Stimulated activated CD4-positive, alpha-beta T cell treated with anti-CD3 and anti-CD28 coated beads, Interleukin-15, amount 100 ng/mL, for 48 hours (primary cell): ENCODE data around the gene INPP5A.
"Not testable (repeated sequence)": the region's sequence is repeated elsewhere in the genome, so short reads cannot be mapped to it uniquely, and the experiment has no call there.

Experiments
- DNase-seq, 2 donors: peaks; one replicate each; pipeline ENCODE4 v3.0.0-alpha.2; 2020; ENCODE audit warnings: low read depth in 2 of 2

The INPP5A gene

DNA sequence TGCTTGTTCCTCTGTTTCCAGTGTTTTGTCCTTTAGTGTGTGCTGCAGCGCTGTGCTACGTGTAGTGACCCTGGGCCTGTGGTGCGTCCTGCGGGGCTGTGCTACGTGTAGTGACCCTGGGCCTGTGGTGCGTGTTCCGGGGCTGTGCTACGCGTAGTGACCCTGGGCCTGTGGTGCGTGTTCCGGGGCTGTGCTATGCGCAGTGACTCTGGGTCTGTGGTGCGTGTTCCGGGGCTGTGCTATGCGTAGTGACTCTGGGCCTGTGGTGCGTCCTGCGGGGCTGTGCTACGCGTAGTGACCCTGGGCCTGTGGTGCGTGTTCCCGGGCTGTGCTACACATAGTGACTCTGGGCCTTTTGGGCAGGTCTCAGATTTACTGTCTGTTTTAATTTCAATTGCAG is 60.1 kb downstream of the INPP5A start:
- no peak for DNase-seq

DNA sequence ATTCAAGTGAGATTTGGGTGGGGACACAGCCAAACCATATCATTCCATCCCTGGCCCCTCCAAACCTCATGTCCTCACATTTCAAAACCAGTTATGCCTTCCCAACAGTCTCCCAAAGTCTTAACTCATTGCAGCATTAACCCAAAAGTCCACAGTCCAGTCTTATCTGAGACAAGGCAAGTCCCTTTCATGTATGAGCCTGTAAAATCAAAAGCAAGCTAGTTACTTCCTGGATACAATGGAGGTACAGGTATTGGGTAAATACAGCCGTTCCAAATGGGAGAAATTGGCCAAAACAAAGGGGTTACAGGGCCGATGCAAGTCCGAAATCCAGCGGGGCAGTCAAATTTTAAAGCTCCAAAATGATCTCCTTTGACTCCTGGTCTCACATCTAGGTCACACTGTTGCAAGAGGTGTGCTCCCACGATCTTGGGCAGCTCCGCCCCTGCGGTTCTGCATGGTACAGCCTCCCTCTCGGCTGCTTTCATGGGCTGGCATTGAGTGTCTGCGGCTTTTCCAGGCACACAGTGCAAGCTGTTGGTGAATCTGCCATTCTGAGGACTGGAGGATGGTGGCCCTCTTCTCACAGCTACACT is 61.5 kb downstream of the INPP5A start:
- not testable (repeated sequence) for DNase-seq

DNA sequence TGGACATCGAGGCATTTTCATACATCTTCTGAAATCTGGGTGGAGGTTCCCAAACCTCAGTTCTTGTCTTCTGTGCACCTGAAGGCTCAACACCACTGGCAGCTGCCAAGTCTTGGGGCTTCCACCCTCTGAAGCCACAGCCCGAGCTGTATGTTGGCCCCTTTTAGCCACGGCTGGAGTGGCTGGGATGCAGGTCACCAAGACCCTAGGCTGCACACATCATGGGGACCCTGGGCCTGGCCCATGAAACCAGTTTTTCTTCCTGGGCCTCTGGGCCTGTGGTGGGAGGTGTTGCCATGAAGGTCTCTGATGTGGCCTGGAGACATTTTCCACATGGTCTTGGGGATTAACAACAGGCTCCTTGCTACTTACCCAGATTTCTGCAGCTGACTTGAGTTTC is 62.1 kb downstream of the INPP5A start:
- DNase-seq = no peak

DNA sequence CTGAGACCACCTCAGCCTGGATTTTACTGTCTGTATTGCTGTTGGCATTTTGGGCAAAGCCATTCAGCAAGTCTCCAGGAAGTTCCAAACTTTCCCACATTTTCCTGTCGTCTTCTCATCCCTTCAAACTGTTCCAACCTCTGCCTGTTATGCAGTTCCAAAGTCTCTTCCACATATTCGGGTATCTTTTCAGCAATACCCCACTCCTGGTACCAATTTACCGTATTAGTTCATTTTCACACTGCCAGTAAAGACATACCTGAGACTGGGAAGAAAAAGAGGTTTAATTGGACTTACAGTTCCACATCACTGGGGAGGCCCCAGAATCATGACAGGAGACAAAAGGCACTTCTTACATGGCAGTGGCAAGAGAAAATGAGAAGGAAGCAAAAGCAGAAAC is 62.8 kb downstream of the INPP5A start:
- no peak for DNase-seq

DNA sequence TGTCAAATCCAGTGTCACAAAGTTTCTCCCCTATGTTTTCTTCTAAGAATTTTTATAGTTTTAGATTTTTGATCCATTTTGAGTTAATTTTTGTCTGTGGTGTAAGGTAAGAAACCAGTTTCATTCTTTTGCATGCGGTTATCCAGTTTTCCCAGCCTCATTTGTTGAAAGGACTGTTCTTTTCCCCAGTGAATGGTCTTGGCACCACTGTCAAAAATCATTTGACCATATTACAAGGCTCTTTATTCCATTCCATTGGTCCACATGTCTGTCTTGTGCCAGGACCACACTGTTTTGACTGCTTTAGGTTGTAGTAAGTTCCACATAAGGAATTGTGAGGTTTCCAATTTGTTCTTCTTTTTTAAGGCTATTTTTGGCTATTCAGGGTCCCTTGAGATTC is 64.0 kb downstream of the INPP5A start:
- no peak for DNase-seq

DNA sequence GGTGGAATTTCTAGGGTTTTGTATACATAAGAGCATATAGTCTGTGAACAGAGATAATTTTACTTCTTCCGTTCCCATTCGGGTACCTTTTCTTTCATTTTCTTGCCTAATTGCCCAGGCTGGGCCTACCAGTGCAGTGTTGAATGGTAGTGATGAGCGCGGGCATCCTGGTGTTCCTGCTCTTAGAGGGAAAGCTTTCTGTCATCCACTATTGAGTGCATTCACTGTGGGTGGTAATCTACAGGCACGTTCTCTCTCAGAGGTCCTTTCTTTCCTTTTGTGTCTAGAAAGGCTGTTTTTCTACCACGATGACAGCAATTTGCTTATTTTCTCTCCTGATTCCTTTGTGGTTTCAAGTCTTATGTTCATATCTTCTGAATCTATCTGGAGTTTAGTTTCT is 65.0 kb downstream of the INPP5A start:
- DNase-seq = no peak

DNA sequence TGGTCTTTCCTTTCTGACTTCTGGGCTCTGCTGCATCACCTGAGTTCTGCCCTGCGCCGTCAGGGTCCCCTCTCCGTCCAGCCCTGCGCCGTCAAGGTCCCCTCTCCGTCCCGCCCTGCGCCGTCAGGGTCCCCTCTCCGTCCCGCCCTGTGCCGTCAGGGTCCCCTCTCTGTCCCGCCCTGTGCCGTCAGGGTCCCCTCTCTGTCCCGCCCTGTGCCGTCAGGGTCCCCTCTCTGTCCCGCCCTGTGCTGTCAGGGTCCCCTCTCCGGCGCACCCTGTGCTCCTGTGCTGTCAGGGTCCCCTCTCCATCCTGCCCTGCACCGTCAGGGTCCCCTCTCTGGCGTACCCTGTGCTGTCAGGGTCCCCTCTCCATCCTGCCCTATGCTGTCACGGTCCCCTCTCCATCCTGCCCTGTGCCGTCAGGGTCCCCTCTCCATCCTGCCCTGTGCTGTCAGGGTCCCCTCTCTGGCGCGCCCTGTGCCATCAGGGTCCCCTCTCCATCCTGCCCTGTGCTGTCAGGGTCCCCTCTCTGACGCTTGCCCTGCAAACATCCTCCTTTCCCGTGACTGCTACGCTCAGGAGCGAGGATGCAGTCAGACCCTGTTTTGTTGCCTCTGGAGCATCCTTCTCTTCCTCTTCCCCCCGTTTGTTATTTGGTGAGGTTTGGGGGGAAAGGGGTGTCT is 66.4 kb downstream of the INPP5A start:
- no peak for DNase-seq

DNA sequence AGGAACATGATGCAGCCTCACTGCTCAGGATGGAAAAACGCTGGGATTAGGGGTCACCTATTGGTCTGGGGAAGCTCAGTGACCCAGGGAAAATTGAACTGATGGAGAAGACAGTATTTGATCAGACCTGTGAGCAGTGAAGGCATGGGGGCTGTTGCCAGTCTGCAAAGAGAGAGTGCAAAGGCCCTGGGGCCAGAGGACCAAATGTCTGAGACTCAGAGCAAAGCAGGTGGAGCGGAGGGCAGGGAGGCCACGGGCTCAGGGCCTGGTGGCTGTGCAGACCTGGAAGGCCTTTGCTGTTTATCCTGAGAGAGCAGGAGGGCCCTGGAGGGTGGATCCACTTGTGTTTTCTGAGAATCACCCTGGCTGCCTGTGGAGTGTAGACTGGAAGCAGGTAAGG is 67.1 kb downstream of the INPP5A start:
- no peak for DNase-seq

DNA sequence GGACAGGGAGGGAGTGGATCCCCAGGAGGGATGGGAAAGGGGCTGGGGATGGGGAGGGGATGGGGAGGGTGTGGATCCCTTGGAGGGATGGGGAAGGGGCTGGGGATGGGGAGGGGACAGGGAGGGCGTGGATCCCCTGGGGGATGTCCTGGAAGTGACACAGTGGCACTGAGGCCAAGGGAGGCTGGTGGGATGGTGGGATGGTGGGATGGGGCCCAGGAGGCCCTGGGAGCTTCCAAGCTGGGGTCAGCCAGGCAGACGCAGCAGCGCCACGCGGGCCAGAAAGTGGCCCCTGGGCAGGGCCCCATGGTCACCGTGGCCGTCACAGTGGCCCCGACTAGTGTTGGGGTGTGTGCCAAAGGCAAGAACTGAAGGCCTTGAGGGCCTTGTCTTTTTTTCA is 67.8 kb downstream of the INPP5A start:
- DNase-seq = no peak

DNA sequence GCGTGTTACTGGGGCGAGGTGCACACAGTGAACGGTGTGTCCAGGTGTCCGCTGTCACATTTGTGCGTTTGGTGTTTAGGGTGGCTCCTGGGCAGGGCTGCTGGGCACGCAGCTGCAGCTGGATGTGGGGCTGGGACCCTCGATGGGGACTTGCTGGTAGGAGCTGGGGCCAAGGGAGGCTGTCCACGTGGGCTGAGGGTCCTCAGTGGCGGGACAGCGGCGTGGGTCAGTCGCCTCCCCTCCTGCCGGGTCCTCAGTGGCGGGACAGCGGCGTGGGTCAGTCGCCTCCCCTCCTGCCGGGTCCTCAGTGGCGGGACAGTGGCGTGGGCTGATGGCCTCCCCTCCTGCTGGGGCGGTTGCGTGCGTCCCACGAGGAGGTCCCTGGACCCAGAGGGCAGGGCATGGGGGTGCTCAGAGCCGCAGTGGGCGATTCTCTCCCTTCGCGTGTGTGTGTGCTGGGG is 68.5 kb downstream of the INPP5A start:
- no peak for DNase-seq

DNA sequence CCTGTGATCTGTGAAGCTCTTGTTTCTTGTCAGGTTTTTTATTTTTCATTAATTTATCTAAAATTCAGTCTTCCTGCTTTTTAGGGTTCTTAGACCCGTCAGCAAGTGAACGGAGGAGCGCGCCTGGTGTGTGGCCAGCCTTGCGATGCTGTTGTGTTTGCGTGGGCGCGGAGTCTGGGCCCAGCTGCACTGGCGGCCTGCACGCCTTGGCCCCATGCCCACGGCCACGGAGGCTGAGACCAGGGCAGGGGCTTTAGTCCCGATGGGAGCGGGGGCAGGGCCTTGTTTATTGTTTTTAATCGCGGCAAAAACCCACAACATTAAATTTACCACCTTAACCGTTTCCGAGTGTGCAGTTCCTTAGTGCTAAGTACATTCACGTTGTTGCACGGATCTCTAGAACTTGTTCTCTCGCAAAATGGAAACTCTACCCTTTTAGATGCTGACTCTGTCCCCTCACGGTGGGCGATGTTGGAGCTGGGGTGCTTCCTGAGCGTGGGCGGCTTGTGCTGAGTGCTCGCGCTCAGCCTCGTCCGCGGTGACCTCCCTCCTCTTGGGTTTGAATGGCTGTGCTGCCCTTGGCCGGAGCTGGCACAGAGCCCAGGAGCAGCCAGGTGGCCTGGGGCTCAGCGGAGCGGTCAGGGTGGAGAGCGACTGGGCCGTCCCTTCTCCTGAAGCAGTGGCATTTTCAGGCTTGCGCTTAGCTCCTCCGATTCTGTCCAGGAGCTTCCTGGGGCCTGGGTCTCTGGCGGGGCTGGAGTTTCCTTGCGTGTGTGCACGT is 69.1 kb downstream of the INPP5A start:
- no peak for DNase-seq

DNA sequence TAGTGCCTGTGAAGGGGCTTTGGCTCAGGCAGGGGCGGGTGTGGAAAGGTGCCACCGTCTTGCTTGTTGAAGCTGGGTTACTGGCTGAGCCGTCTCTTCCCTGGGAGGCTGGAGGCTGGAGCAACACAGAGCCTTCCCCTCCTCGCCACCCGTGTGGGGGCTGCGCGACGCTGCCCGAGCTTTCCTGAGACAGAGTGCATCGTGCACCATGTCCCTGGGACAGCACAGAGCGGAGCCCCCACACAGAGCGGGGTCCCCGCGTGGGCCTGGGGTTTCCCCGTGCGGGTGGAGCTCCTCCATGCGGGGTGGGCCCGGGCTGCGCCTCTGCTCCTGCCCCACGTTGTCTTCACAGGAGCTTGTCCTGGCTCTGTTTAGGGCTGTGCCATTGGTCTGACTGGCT is 69.9 kb downstream of the INPP5A start:
- DNase-seq = no peak

DNA sequence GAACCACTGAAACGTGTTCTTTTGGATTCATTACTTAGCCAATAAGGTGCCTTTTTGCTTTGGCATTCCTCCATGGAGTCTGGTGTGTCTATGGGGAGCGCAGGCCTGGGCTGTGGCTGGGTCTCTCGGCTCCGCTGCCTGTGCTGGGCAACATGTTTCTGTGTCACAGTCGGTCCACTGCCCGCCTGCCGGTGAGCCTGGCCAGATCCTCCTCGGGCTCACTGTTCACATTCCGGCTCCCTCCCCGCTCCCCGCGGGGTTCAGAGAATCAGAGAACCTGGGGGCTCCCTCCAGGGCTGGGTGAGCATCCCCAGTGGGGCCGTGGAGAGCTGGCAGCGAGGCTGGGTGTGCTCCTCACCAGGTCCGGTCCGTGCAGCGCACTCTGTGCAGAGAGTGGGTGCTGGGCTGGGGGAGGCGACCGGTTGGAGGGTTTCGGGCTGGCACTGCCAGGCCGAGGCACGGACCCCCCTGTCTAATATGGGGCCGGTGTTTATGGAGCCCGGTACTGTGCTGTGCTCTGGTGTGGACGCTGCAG is 70.4 kb downstream of the INPP5A start:
- no peak for DNase-seq

DNA sequence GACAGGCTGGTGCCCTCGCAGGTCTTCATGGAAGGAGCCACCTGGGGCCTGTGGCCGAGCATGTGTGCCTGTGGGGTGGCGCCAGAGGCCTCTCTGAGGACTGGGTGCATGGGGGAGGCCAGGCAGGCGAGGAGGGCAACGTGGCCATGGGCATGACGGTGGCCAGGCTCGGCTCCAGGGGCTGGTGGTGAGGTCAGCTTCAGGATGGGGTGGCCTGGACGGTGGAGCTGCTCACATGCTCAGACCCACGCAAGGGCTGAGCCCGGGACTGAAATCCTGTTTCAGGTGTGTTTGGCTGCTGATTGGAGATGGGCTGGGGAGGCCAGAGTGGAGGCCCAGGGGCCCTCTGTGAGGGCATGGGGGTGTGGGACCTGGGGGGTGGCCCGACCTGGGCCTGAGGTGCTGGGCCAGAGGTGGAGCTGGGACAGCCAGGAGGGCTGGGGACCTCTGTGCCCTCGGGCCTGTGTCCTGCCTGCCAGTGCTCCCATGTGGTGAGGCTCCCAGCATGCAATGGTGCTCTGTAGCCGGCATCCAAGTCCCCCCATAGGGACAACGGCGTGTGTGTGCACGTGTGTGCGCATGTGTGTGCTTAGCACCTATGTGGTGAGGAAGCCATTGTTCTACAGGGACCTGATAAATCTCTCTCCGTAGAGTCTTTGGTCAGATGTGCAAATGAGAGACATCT is 71.1 kb downstream of the INPP5A start:
- no peak for DNase-seq

DNA sequence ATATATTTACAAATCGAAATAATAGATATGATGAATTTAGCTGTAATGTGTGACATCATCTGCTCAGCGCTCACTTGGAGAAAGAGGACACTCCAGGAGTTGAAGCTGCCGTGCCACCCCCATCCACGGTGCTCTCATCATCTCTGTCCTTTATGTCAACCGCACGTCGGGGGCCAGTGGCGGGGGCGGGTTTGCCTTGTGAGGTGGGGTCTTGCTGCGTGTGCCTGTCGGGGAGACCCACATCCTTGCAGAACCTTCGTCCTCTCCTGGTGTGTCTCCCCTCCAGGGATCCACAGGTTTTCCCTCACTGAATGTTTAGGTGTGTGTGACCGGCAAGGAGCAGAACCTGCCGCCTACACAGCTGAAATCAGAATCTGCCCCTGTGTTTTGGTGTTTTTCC is 71.6 kb downstream of the INPP5A start:
- DNase-seq = no peak

DNA sequence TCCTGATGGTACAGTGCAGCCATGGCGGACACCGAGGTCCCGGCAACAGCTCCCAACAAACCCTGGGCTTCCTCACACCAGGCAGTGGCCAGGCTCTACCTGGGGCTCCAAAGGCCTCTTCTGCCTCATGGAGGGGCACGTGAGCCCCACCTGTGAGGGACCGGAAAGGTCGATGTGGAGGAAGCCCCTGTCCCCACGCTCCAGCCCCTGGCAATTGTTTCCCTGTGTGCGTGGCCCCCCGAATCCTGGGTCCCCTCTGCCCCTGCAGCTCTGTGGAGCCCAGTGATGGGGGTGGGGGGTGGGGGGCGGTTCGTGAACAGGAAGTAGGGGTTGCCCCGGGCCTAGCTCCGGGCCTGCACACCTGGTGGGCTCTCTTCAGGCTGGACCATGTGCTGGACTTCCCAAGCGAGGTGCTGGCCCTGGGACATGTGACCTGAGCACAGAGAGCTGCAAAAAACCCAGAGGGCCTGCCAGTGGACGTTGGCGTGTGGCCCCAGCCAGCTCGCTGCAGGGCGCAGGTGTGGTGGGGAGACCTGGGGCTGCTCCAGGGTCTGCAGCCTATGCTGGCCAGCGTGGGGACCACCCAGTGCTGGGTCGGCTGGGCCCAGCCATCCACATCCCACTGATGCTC is 72.6 kb downstream of the INPP5A start:
- no peak for DNase-seq

DNA sequence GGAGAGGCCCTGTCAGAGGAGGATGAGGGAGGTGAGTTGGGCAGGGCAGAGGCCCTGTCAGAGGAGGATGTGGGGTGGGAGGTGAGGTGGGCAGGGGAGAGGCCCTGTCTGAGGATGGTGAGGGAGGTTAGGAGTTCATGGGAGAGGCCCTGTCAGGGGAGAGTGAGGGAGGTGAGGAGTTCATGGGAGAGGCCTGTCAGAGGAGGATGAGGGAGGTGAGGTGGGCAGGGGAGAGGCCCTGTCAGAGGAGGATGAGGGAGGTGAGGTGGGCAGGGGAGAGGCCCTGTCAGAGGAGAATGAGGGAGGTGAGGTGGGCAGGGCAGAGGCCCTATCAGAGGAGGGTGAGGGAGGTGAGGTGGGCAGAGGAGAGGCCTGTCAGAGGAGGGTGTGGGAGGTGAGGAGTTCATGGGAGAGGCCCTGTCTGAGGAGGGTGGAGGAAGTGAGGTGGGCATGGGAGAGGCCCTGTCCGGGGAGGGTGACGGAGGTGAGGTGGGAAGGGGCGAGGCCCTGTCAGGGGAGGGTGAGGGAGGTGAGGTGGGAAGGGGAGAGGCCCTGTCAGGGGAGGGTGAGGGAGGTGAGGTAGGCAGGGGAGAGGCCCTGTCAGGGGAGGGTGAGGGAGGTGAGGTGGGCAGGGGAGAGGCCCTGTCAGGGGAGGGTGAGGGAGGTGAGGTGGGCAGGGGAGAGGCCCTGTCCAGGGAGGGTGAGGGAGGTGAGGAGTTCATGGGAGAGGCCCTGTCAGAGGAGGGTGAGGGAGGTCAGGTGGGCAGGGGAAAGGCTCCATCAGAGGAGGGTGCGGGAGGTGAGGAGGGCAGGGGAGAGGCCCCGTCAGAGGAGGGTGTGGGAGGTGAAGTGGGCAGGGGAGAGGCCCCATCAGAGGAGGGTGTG is 73.7 kb downstream of the INPP5A start:
- no peak for DNase-seq

DNA sequence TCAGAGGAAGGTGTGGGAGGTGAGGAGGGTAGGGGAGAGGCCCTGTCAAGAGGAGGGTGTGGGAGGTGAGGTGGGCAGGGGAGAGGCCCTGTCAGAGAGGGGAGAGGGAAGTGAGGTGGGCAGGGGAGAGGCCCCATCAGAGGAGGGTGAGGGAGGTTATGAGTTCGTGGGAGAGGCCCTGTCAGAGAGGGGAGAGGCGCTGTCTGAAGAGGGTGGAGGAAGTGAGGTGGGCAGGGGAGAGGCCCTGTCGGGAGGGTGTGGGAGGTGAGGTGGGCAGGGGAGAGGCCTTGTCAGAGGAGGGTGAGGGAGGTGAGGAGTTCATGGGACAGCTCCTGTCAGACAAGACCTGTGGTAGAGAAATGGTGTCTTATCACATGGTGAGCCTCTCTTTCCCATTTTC is 74.4 kb downstream of the INPP5A start:
- DNase-seq = no peak

DNA sequence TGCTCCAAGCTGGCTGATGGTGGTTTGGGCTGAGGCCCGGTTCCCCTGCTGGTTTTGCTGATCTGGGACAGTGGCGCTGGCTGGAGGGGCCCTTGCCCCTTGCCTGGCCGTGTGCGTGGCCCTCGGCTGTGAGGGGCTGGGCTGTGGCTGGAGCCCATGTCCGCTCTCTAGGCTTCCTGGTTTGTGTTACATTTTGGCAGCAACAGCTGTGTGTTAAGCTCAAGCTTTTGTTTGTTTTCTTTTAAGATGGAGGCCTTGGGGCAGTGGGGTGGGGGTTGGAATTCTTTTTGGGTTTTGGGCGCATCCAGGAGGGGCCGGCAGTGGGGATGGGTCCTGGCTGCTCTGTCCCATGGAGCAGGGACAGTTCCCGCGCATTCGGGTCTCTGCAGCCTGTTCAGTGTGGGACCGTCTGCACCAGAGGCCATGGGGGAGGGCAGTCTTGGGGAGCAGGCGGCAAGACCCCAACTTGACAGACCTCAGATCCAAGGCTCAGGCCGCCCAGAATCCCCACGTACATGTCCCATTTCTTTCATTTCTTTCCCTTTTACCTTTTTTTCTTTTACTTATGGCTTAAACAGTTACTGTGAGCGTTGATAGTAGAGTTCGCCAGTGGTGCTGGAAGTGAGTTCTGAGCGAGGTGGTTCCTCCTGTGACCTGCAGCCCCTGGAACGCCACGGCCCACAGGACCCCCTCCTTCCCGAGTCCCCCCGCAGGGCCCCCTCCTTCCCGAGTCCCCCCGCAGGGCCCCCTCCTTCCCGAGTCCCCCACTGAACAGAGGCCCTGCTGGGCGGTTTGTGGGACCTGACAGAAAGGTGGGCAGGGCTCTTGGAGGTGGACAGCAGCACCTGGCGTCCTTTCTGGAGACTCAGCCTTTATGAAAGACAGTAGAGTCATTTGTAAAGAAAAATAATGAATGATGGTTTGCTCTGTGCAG is 75.3 kb downstream of the INPP5A start:
- DNase-seq = no peak
